Measurements from ENCODE around the gene DPT.

Gene DPT

DNA sequence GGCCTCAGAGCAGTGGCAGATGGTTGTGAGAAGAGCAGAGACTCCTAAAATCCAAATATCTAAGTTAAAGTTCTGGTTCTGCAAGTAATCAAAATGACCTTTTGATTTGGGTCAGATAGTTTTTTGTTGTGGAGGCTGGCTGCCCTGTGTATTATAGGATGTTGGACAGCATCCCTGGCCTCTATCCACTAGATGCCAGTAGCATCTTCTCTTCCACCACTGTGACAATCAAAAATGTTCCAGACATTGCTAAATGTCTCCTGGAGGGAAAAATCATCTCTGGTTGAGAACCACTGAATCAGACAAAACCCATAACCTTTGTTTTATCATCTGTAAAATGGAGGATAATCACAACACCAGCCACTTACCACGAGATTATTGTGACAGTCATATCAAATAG, 5.9 kb upstream of the DPT start:
- DNase-seq, result no peak

GRCh38 chr1:168734271-168734670, 5.3 kb upstream of the DPT start:
- no peak for DNase-seq

- no peak for DNase-seq
Observed at GRCh38 chr1:168733241-168733640, 4.2 kb upstream of the DPT start.

DNA sequence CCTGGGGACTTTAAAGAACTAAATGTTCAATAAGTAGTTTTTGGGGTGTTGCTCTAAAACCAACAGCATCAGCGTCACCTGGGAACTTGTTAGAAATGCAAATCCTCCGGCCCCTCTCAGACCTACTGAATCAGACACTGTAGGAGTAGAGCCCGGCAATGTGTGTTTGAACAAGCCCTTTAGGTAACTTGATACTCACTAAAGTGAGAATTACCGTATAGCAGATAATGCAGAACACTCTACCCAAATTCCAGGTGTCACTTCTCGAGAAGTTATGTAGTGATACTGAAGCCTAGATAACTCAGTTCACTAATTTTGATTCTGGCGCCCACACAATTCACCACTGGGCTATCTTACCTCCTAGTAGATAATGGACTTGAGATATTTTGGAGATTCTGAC, 3.7 kb upstream of the DPT start:
- no peak for DNase-seq

DNA sequence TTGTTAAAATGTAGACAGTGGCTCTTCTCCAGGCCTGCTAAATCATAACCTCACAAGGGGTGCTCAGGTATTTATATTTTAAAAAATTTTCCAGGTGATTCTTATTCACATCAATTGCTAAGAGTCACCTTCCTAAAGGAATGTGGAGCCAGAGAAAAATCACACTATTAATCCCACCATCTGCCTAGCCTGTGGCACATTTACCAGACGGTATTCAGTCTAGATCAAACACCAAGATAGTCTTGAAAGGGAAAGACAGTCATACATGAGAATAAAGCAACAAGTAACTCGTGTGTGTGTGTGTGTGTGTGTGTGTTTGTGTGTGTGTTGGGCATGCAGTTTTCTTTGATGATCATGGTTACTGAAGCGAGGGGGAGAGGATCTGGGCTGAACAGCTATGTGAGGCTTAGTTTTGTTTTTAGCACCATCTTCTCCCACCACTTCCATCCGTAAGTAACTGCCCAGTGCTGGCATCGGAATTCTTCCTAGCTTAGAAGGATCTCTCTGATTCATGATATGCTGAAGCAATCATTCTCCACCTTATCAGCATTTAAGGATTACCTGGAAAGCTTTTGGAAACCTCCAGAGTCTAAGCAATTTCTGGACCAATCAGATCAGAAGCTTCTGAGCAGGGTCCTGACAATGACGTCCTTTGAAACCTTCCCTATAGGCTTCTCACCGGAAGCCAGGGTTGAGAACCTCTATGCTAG, 2.4 kb upstream of the DPT start:
- DNase-seq, result no peak

DNA sequence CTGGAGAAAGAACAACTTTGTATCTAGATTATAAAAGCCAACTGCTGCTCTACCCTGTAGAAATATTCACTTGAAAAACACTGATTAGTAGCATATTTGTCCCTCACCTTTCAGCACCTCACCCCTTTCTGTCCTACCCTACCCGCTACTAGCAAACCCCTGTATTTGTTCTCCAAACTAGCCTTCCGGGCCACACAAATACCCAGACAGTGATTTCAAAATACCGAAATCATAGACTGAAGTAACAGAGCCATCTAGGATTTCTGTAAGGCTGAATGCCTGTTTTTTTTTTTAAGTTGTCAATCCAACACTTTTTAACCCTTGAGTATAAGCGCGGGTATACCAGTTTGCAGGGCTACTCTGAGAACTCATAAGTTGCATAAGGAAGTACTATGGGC, 398 bp upstream of the DPT start:
- DNase-seq, result no peak

DNA sequence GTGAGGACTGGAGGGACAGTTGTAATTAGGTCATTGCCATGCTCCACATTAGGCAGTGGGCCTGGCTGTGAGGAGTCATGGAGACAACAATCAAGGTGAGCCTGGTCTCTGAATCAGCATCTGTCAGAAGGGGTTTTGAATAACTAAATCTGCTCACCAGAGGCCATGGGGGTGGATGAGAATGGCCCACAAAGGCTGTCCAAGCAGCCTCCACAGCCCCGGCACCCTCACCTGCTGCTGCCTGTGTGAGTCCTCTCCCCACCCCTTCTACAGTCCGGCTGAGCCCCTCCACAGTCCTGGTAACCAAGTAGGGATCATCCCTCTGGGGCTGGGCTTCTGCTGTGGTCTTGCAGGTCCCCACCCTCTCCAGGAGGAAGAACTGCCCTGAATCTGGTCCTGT, 2.3 kb downstream of the DPT start:
- DNase-seq, result no peak

DNA sequence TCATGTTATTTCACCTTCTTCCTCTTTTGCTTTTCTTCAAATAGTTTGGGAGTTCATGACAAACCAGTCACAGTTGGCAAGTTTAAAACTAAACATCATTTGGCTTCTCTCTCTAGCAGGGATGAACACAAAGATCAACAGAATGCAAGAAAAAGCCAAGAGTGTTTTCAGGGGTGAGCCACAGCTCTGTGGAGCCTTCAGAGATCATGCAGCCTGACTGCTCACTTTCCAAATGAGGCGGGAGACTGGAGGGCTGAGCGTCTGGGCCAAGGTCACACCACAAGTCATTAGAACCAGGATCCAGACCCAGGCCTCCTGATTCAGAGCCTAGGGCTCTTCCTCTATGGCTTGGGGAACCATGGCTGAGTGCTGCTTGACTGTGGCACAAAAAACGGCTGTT, 2.7 kb downstream of the DPT start:
- no peak for DNase-seq

- DNase-seq, result no peak
Observed at GRCh38 chr1:168725831-168726230, 3.2 kb downstream of the DPT start.

DNA sequence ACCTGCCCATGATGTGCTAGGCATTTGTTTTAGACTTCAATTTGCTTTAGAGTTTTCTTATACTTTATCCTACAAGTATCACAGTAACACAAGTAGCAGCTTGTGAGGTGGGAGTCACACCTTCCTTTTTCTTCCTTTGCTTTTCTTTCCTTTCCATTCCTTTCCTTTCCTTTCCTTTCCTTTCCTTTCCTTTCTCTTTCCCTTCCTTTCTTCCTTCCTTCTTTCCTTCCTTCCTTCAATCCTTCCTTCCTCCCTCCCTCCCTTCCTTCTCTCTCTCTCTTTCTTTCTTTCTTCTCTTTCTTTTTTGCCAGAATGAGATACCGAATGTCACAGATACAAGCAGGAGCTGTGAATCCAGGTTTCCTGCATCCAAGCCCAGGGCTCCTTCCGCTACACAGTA, 3.9 kb downstream of the DPT start:
- DNase-seq, result no peak

- peak; percentile 7 for DNase-seq
Observed at GRCh38 chr1:168723000-168723399, 6.0 kb downstream of the DPT start.

DNA sequence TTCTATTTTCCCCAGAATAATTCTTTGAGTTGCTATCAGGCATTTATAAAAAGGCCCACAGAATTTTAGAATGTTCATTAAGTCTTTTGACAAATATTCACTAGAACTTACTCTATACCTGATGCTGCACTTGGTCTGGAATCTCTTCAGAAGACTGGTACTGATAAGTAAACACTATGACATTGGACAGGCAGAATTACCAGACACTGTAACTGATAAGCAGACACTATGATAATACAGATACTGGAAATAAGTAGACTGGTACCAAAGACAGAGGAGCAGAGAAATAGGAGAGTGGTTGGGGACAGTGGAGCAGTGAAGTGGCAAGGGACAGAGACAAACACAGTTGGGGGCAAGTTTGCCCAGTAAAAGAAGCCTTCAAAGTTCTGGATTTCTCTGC, 8.2 kb downstream of the DPT start:
- DNase-seq, result no peak

DNA sequence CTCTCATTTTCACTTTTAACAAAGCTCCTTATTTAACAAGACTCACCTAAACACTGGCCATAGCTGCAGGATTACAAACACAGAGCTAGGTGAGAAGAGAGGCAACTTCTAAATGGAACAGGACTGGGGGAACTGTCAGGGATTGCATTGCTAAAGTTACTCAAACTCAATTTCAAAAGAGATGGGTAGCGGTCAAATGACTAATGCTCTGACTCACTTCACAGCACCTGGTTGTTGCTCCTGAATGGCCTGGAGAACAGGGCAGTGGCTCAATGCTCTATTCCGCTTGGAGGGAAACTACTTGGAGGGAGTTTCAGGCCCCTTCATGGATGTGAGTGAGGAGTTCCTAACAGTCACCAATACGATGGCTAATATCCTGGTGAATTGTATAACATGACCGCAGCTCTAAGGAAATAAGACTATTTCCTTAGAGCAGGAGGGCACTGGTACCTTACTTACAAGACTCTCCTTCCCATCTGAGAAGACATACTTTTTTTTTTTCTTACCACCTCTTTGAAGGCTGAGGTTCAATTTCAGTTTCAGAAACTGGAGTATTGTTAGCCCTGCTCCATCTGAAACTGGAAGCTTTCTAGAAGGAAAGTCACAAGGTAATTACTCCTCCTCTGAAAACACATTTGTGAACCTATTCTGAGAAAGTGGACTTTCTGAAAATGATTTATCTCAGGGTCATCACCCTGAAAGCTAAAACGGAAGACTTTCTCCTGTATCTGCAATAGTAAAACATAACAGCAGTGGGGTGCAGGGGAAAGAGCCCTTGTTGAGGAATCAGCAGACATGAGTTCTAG, 9.5 kb downstream of the DPT start:
- no peak for DNase-seq

GRCh38 chr1:168717906-168718891, 10.8 kb downstream of the DPT start:
- DNase-seq, result no peak

GRCh38 chr1:168714012-168714411, 15.0 kb downstream of the DPT start:
- no peak for DNase-seq

DNA sequence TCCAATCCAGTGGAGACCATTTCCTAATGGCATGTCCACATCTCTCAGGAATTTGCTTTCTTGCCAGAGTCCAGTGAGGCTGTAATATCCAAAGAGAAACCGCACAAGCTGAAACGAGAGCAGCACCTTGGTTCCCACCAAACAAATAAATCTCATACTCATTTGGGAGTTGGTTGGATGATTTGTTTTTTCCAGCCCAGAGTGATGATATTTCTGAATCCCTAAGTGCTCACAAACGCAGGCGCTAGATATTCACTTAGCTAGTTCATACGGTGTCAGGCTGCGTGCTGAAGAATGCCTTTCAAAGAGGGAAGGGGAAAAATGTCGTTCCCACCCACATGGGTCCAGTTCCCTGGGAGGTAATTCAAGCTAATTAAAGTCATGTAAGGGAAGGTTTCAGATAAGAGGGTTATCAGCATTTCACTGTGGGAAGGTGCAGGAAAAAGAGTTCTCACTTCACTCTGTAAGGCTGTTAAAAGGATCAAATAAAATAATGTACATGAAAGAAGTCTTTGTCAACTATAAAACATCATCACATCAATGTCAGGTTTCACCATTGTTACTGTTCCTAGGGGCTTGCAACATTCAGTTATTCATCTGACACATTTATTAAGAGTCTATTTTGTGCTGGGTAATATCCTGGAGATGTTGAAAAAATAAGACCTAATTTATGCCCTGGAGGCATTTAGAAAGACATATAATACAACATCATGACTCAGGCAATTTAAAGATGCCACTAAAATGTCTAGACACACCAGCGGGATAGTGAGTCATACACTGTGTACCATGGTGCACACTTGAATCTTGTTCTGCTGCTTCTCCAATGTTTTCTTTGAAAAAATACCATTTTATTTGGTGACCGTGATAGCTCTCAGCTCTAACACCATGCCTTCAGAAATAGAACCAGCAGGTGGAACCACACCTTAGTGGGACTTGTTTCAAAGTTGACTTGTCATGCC, 19.3 kb downstream of the DPT start:
- no peak for DNase-seq

DNA sequence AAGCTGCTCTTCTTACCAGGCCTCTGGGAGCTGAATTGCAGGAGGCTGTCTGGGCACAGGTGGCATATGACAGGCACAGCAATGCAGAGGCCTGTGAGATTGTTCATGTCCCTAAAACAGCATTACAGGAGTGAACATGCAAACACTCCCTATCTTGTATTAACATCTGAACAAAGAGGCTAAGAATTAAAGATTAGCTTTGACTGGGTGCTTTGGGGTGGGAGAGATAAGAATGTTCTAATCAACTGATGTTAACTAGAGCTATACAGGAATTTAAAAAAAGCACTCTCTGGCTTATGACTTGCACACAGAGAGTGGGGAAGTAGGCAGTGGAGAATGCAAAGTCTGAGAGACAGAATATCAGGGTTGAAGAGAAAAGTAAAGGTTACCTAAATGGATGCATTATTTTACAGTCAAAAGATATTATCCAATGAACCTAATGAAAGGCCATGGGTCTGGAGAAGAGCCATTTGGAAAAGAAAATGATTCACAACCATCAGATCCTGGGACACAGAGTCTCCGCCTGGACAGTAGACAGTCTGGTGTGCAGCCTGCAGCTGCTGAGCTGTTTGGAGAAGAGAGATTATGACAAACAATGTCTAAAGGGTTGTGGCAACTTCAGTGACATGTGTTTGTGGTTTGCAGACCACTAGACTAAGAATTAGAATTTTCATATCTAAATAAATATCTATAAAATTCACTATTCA, 20.2 kb downstream of the DPT start:
- DNase-seq, result no peak

- no peak for DNase-seq
Observed at GRCh38 chr1:168706391-168706992, 22.5 kb downstream of the DPT start.

GRCh38 chr1:168700575-168701268, 28.3 kb downstream of the DPT start:
- no peak for DNase-seq

- no peak for DNase-seq
Observed at GRCh38 chr1:168698453-168698852, 30.6 kb downstream of the DPT start.

Data from DMS79 treated with DMSO at 0.1 percent for 48 hours (cell line).